ENCODE measurements around the gene CEP63.

Gene CEP63

GRCh38 chr3:134610432-134611385 is 124.9 kb downstream of the CEP63 start:
- no peak for DNase-seq

GRCh38 chr3:134611516-134611915 is 125.7 kb downstream of the CEP63 start:
- DNase-seq: no peak

DNA sequence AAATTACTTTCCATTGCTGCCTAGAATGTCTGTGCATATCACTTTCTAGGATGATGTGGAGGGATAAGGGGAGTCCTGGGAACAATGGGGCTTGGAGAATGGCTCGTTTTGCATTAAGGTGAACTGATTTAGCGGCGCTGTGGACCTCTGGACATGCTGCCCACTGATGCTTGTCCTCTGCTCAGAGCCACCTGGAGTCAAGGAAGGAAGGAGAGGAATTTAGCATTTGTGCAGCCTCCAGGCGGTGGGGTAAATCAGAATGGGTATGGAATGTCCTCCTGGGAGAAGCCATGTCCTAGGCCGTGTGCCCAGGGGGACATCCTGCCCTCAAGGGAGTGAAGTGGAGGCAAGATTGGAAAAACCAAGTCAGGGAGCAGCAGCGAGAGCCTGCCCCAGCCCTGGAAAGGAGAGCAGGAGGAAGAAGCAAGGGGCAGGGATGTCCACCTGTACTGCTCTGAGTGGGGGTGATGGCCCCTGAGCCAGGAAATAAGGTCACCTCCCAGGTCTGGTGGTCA is 127.2 kb downstream of the CEP63 start:
- no peak for DNase-seq

- DNase-seq: no peak
Measured at GRCh38 chr3:134614955-134615354, 129.1 kb downstream of the CEP63 start.

- no peak for DNase-seq
Measured at GRCh38 chr3:134615743-134616142, 129.9 kb downstream of the CEP63 start.

- no peak for DNase-seq
Measured at GRCh38 chr3:134617608-134618477, 132.0 kb downstream of the CEP63 start.

DNA sequence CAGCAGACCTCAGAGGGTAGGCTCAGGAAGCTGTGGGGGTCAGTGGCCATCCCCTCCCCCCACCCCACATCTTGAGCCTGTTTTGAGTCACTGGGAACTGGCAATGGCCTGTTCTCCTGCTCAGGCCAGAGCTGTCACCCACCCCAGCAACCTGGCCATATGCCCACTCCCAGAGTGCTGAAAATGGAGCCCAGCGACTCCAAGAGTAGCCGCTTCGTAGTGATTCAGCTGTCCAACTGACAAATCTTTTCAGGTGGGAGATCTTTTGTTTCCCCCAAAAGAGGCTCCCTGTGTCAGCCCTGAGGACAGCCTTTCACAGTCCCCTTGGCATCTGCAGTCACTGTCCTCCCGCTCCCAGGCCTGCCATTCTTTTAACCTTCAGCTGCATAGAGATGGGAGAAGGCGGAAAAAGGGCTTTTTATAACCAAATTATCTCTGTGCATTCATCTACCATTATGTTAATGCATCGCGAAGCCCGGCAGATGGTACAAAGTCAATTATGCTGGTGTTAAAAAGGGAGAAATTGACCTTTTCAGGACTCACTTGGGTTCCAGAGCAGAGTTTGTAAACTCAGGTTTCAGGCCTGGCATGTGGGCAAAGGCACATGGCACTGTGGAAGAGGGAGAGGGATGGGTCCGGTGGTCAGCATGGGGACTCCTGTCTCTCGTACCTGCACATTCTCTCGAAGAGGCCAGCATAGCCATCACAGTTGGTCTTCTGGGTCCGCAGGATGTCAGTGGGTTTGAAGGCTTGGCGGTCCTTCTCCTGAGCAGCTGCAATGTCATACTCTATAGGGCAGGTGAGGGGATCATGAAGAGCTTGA is 132.8 kb downstream of the CEP63 start:
- no peak for DNase-seq

- DNase-seq: no peak
Measured at GRCh38 chr3:134619301-134619615, 133.4 kb downstream of the CEP63 start.

GRCh38 chr3:134619884-134620445 is 134.1 kb downstream of the CEP63 start:
- DNase-seq: no peak

DNA sequence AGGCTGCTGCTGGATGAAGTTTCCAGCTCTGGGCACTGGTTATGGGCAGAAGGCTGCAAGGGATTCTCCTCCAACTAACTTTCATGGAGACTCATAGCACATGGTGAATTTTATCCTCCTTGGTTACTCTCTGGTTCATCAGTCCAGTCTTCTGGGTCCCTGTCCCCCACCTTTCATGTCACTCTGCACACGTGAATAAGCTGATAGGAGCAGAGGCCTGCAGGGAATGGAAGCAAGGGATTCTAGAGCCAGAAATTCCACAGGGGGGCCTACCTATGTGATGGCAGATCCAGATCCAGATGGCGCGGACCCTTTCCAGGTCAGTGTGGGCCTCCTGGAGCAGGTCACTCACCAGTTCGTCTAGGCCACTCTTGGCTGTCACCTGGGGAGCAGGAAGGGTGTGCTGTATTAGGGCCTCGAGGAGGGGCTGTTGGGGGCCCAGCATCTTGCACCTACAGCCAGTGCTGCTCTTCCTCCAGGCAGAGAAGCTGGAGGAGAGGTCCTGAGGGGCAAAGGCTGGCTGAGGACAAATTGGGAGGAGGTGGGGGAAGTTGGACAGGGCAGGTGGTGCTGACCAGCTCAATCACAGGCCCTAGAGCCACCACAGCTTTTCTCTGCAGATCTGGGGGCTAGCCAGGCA is 134.7 kb downstream of the CEP63 start:
- DNase-seq: no peak

DNA sequence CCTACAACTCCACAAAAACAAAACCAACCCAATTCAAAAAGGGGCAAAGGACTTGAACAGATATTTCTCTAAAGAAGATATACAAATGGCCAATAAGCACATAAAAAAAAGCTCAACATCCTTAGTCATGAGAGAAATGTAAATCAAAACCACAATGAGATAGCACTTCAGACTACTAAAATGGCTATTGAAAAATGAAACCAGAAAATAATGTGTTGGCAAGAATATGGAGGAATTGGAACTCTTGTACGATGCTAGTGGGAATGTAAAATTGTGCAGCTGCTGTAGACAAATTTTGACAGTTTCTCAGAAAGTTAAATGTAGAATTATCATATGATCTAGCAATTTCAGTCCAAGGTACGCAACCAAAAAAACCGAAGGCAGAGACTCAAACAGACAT is 136.0 kb downstream of the CEP63 start:
- DNase-seq: no peak

DNA sequence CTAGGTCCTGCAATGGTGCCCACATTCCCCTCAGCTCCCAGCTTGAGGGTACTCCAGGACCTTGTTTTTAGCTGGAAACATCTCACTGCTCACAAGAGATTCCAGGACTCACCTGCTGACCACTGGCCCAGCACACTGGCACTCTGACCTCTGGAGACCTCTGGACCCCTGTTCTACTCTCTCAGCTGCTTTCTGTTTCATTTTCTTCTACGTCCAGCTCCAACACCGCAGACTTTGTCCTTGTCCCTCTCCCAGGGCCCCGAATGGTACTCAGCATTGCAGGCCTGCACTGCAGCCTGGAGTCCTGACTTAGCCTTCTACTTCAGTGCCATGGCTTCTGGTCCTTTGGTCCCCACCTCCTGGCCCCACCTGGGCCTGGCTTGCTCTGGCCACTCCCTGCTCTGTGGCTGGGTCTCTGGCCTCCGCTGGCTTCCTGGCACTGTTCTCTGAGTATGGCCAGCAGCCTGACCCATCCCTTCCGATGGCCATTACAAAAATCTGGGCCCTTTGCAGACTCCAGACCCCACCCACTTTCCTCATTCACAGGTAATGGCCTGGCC is 137.0 kb downstream of the CEP63 start:
- no peak for DNase-seq

DNA sequence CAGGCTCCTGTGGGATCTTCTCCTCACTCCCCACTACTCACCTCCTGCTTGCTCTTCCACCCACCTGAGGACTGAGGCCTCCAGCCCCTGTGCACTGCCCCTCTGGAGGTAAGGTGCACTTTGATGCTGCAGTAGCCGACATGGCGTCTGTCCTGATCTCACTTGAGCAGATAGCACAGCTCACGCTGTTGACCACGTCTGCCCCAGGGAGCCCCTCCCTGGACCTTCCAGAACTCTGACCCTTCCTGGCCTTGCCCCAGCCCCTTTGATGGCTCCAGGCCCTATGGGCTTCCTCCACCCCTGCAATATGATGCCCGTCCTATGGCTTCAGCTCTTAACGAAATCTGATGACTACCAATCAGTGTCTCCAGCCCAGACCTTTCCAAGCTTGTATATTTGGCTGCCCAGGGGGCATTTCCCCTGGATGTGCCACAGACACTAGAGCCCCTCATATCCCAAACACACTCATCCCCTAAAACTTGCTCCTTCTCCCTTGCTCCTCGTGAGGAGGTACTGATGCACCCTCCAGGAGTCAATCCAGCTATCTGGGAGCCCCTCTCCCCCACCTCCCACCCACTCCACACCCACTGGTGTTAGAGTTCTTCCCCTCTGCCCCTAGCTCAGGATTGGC is 137.9 kb downstream of the CEP63 start:
- no peak for DNase-seq

Measured in stimulated activated CD4-positive, alpha-beta T cell treated with anti-CD3 and anti-CD28 coated beads, Interleukin-2, amount 100 ng/mL, for 24 hours (primary cell).